HEK293 (cell line): ENCODE results near the gene SETD4.

ENCODE experiments used
- EGR2 ChIP-seq: fragments of 450-650 bp; formaldehyde crosslinking; IDR thresholded peaks from 2 replicates; pipeline ENCODE4 v1.5.1; 2016; ENCODE audit warnings: low read depth, missing biosample characterization, missing genetic modification characterization
- KLF9 ChIP-seq: fragments of 450-650 bp; formaldehyde crosslinking; IDR thresholded peaks from 2 replicates; pipeline ENCODE4 v1.5.1; 2016; ENCODE audit warnings: missing biosample characterization, missing genetic modification characterization, low read depth
- OSR2 ChIP-seq: fragments of 450-650 bp; formaldehyde crosslinking; IDR thresholded peaks from 2 replicates; pipeline ENCODE4 v1.5.1; 2016; ENCODE audit warnings: missing biosample characterization, missing genetic modification characterization
- ZNF175 ChIP-seq: fragments of 450-650 bp; formaldehyde crosslinking; IDR thresholded peaks from 2 replicates; pipeline ENCODE4 v1.5.1; 2016; ENCODE audit warnings: missing biosample characterization, missing genetic modification characterization
- ZNF394 ChIP-seq: fragments of 450-650 bp; formaldehyde crosslinking; IDR thresholded peaks from 2 replicates; pipeline ENCODE4 v1.5.1; 2016; ENCODE audit warnings: missing biosample characterization, missing genetic modification characterization, mild to moderate bottlenecking, moderate library complexity, borderline replicate concordance
- ZNF561 ChIP-seq: fragments of 450-650 bp; IDR thresholded peaks from 2 replicates; pipeline ENCODE4 v1.5.1; 2018; ENCODE audit warnings: missing biosample characterization, missing genetic modification characterization, borderline replicate concordance
- ZSCAN16 ChIP-seq: fragments of 450-650 bp; formaldehyde crosslinking; IDR thresholded peaks from 2 replicates; pipeline ENCODE4 v1.5.1; 2016; ENCODE audit warnings: missing biosample characterization, missing genetic modification characterization
- TF ChIP-seq, protein P1 (sequence below): fragments of 450-650 bp; formaldehyde crosslinking; IDR thresholded peaks from 2 replicates; pipeline ENCODE4 v1.5.1; 2016; ENCODE audit warnings: missing biosample characterization, missing genetic modification characterization
- TF ChIP-seq, protein P2 (sequence below): fragments of 450-650 bp; formaldehyde crosslinking; IDR thresholded peaks from 2 replicates; pipeline ENCODE4 v1.5.1; 2016; ENCODE audit warnings: missing biosample characterization, missing genetic modification characterization, borderline replicate concordance
- TF ChIP-seq, protein P3 (sequence below): sonication (generic); formaldehyde crosslinking; IDR thresholded peaks from 2 replicates; pipeline ENCODE4 v1.8.1; 2022; ENCODE audit warnings: mild to moderate bottlenecking, moderate library complexity, missing genetic modification reagents
- TF ChIP-seq, protein P4 (sequence below): fragments of 450-650 bp; formaldehyde crosslinking; IDR thresholded peaks from 2 replicates; pipeline ENCODE4 v1.5.1; 2016; ENCODE audit warnings: missing biosample characterization, missing genetic modification characterization
- TF ChIP-seq, protein P5 (sequence below): fragments of 450-650 bp; formaldehyde crosslinking; conservative IDR thresholded peaks from 2 replicates; pipeline ENCODE4 v1.5.1; 2016; ENCODE audit warnings: low read depth, missing biosample characterization, missing genetic modification characterization
- TF ChIP-seq, protein P6 (sequence below): fragments of 450-650 bp; formaldehyde crosslinking; IDR thresholded peaks from 2 replicates; pipeline ENCODE4 v1.5.1; 2016; ENCODE audit warnings: missing biosample characterization, missing genetic modification characterization
- TF ChIP-seq, protein P7 (sequence below): fragments of 450-650 bp; formaldehyde crosslinking; IDR thresholded peaks from 2 replicates; pipeline ENCODE4 v1.5.1; 2016; ENCODE audit warnings: missing biosample characterization, missing genetic modification characterization
- TF ChIP-seq, protein P8 (sequence below): fragments of 450-650 bp; formaldehyde crosslinking; IDR thresholded peaks from 2 replicates; pipeline ENCODE4 v1.5.1; 2016; ENCODE audit warnings: missing biosample characterization, missing genetic modification characterization

The SETD4 gene

DNA sequence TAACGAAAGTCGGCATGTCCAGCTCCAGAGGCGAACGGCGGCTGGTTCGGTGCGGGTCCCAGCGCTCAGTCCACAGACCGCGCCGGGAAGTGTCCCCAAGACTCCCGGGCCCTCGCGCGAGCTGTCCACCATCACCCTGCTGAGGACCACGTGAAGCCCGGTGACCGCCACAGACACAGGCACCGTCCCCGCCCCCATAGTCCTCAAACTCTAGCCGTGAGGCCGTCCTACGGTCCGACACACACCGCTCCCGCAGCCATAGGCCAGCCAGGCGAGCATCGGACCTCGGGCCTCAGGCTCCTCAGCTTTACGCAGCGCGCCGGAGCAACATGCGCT is 535 bp downstream of the SETD4 start (continued):
- TF ChIP-seq, protein P1, sequence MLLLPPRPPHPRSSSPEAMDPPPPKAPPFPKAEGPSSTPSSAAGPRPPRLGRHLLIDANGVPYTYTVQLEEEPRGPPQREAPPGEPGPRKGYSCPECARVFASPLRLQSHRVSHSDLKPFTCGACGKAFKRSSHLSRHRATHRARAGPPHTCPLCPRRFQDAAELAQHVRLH (tag by site-specific recombination): no peak
- 0 out of 2 replicates have a peak, but pooled peaks have one; percentile 15 for TF ChIP-seq ZNF394
- TF ChIP-seq, protein P2, sequence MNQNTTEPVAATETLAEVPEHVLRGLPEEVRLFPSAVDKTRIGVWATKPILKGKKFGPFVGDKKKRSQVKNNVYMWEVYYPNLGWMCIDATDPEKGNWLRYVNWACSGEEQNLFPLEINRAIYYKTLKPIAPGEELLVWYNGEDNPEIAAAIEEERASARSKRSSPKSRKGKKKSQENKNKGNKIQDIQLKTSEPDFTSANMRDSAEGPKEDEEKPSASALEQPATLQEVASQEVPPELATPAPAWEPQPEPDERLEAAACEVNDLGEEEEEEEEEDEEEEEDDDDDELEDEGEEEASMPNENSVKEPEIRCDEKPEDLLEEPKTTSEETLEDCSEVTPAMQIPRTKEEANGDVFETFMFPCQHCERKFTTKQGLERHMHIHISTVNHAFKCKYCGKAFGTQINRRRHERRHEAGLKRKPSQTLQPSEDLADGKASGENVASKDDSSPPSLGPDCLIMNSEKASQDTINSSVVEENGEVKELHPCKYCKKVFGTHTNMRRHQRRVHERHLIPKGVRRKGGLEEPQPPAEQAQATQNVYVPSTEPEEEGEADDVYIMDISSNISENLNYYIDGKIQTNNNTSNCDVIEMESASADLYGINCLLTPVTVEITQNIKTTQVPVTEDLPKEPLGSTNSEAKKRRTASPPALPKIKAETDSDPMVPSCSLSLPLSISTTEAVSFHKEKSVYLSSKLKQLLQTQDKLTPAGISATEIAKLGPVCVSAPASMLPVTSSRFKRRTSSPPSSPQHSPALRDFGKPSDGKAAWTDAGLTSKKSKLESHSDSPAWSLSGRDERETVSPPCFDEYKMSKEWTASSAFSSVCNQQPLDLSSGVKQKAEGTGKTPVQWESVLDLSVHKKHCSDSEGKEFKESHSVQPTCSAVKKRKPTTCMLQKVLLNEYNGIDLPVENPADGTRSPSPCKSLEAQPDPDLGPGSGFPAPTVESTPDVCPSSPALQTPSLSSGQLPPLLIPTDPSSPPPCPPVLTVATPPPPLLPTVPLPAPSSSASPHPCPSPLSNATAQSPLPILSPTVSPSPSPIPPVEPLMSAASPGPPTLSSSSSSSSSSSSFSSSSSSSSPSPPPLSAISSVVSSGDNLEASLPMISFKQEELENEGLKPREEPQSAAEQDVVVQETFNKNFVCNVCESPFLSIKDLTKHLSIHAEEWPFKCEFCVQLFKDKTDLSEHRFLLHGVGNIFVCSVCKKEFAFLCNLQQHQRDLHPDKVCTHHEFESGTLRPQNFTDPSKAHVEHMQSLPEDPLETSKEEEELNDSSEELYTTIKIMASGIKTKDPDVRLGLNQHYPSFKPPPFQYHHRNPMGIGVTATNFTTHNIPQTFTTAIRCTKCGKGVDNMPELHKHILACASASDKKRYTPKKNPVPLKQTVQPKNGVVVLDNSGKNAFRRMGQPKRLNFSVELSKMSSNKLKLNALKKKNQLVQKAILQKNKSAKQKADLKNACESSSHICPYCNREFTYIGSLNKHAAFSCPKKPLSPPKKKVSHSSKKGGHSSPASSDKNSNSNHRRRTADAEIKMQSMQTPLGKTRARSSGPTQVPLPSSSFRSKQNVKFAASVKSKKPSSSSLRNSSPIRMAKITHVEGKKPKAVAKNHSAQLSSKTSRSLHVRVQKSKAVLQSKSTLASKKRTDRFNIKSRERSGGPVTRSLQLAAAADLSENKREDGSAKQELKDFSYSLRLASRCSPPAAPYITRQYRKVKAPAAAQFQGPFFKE: no peak
- TF ChIP-seq, protein P3, sequence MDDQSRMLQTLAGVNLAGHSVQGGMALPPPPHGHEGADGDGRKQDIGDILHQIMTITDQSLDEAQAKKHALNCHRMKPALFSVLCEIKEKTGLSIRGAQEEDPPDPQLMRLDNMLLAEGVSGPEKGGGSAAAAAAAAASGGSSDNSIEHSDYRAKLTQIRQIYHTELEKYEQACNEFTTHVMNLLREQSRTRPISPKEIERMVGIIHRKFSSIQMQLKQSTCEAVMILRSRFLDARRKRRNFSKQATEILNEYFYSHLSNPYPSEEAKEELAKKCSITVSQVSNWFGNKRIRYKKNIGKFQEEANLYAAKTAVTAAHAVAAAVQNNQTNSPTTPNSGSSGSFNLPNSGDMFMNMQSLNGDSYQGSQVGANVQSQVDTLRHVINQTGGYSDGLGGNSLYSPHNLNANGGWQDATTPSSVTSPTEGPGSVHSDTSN (CRISPR knock-in tag): no peak
- TF ChIP-seq, protein P4, sequence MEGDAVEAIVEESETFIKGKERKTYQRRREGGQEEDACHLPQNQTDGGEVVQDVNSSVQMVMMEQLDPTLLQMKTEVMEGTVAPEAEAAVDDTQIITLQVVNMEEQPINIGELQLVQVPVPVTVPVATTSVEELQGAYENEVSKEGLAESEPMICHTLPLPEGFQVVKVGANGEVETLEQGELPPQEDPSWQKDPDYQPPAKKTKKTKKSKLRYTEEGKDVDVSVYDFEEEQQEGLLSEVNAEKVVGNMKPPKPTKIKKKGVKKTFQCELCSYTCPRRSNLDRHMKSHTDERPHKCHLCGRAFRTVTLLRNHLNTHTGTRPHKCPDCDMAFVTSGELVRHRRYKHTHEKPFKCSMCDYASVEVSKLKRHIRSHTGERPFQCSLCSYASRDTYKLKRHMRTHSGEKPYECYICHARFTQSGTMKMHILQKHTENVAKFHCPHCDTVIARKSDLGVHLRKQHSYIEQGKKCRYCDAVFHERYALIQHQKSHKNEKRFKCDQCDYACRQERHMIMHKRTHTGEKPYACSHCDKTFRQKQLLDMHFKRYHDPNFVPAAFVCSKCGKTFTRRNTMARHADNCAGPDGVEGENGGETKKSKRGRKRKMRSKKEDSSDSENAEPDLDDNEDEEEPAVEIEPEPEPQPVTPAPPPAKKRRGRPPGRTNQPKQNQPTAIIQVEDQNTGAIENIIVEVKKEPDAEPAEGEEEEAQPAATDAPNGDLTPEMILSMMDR (tag by site-specific recombination): no peak
- TF ChIP-seq ZNF175 (tag by site-specific recombination): no peak
- TF ChIP-seq ZNF561 (tag by site-specific recombination): 0 out of 2 replicates have a peak, but pooled peaks have one; percentile 25
- 0 out of 2 replicates have a peak, but pooled peaks have one; percentile 43 for TF ChIP-seq ZSCAN16 (tag by site-specific recombination)
- TF ChIP-seq, protein P5, sequence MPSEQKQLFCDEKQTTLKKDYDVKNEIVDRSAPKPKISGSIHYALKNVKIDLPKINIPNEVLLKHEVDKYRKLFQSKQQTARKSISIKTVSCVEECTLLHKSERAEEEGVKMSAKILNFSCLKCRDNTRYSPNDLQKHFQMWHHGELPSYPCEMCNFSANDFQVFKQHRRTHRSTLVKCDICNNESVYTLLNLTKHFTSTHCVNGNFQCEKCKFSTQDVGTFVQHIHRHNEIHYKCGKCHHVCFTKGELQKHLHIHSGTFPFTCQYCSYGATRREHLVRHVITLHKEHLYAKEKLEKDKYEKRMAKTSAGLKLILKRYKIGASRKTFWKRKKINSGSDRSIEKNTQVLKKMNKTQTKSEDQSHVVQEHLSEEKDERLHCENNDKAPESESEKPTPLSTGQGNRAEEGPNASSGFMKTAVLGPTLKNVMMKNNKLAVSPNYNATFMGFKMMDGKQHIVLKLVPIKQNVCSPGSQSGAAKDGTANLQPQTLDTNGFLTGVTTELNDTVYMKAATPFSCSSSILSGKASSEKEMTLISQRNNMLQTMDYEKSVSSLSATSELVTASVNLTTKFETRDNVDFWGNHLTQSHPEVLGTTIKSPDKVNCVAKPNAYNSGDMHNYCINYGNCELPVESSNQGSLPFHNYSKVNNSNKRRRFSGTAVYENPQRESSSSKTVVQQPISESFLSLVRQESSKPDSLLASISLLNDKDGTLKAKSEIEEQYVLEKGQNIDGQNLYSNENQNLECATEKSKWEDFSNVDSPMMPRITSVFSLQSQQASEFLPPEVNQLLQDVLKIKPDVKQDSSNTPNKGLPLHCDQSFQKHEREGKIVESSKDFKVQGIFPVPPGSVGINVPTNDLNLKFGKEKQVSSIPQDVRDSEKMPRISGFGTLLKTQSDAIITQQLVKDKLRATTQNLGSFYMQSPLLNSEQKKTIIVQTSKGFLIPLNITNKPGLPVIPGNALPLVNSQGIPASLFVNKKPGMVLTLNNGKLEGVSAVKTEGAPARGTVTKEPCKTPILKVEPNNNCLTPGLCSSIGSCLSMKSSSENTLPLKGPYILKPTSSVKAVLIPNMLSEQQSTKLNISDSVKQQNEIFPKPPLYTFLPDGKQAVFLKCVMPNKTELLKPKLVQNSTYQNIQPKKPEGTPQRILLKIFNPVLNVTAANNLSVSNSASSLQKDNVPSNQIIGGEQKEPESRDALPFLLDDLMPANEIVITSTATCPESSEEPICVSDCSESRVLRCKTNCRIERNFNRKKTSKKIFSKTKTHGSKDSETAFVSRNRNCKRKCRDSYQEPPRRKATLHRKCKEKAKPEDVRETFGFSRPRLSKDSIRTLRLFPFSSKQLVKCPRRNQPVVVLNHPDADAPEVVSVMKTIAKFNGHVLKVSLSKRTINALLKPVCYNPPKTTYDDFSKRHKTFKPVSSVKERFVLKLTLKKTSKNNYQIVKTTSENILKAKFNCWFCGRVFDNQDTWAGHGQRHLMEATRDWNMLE (tag by site-specific recombination): no peak
- TF ChIP-seq, protein P6, sequence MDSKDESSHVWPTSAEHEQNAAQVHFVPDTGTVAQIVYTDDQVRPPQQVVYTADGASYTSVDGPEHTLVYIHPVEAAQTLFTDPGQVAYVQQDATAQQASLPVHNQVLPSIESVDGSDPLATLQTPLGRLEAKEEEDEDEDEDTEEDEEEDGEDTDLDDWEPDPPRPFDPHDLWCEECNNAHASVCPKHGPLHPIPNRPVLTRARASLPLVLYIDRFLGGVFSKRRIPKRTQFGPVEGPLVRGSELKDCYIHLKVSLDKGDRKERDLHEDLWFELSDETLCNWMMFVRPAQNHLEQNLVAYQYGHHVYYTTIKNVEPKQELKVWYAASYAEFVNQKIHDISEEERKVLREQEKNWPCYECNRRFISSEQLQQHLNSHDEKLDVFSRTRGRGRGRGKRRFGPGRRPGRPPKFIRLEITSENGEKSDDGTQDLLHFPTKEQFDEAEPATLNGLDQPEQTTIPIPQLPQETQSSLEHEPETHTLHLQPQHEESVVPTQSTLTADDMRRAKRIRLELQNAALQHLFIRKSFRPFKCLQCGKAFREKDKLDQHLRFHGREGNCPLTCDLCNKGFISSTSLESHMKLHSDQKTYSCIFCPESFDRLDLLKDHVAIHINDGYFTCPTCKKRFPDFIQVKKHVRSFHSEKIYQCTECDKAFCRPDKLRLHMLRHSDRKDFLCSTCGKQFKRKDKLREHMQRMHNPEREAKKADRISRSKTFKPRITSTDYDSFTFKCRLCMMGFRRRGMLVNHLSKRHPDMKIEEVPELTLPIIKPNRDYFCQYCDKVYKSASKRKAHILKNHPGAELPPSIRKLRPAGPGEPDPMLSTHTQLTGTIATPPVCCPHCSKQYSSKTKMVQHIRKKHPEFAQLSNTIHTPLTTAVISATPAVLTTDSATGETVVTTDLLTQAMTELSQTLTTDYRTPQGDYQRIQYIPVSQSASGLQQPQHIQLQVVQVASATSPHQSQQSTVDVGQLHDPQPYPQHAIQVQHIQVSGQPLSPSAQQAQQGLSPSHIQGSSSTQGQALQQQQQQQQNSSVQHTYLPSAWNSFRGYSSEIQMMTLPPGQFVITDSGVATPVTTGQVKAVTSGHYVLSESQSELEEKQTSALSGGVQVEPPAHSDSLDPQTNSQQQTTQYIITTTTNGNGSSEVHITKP (tag by site-specific recombination): no peak
- TF ChIP-seq, protein P7, sequence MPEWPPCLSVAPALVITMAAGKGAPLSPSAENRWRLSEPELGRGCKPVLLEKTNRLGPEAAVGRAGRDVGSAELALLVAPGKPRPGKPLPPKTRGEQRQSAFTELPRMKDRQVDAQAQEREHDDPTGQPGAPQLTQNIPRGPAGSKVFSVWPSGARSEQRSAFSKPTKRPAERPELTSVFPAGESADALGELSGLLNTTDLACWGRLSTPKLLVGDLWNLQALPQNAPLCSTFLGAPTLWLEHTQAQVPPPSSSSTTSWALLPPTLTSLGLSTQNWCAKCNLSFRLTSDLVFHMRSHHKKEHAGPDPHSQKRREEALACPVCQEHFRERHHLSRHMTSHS: no peak
- no peak for TF ChIP-seq KLF9 (tag by site-specific recombination)
- no peak for TF ChIP-seq OSR2
- TF ChIP-seq EGR2: no peak
- TF ChIP-seq, protein P8, sequence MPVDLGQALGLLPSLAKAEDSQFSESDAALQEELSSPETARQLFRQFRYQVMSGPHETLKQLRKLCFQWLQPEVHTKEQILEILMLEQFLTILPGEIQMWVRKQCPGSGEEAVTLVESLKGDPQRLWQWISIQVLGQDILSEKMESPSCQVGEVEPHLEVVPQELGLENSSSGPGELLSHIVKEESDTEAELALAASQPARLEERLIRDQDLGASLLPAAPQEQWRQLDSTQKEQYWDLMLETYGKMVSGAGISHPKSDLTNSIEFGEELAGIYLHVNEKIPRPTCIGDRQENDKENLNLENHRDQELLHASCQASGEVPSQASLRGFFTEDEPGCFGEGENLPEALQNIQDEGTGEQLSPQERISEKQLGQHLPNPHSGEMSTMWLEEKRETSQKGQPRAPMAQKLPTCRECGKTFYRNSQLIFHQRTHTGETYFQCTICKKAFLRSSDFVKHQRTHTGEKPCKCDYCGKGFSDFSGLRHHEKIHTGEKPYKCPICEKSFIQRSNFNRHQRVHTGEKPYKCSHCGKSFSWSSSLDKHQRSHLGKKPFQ: no peak
